ENCODE data around the gene TGM2. TPM values are rescaled to one million over a fixed set of nuclear protein-coding genes. Genes with fewer than 3 reads are reported as not detected.

The TGM2 gene
- polyA plus RNA-seq, 1 donor from 2014 or later = 7.1 TPM

DNA sequence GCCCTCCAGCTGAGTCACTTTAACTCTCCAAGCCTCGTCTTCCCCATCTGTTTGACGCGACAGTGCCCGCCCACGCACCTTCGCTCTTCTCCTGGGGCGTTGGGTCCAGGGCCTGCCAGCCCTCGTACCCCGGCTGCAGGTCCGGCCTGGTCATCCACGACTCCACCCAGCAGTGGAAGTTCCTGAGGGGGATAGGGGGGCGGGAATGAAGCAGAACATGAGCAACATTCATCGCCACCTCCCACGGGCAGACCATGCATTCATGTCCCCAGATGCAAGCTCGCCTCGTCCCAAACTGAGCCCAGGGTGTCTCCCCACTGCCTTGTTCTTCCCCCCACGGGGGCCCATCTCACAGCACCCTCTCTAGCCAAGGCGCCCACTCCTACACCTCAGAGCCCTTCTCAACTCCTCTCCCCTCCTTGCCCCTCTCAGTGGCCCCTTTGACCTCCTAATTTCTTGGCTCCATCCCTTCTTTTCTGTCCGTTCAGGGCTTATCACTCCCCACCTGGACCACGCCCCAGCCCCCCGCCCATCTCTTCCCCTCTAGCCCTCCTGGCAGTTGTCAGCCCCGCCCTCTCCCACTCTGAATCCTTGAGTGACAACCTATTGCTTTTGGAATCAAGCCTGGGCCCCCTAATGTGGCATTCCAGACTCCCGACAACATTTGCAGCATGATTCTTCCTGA is 23.7 kb downstream of the TGM2 start:
- no peaks in the 10 kb centered on the region for H3K27me3 Mint-ChIP-seq
- H3K4me3 Mint-ChIP-seq = no peak overlapping the region
- no peaks in the 10 kb centered on the region for H3K9me3 Mint-ChIP-seq
- no peaks in the 10 kb centered on the region for H3K4me1 Mint-ChIP-seq
- H3K36me3 Mint-ChIP-seq = peaks cover 3% of the 10 kb centered on the region
- H3K27ac Mint-ChIP-seq = no peak overlapping the region

DNA sequence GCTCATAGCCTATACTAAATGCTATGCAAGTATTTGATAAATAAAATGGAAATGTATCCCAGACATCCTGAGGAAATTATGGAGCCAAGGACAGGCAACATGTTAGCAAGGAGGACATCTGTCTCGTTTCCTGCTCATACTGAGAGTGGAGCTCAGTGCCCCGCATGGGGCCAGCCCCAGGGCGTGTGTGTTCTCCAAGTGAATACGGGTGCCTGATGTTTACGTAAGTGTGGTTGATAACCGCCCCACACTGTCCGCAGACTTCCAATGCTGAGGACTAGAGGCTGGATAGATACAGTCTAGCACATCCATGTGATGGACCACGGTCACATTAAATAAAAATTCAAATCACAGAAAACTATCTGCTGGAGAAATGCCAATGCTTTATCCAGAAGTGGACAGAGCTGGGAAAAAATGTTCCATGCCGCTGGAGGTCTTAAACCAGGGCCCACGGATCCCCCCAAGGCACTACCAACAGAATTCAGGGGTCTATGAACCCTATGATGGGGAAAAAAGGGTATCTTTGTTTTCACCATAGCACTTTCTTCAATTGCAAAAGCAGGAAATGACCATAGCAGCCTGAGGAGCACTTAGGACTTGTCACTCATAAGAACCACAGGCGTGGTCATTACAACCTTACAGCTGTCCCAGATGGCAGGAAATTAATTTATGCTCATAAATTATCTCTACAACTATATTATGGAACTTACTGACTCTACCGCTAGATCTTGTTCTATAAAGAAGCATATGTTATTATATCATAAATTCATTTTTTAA is 24.9 kb downstream of the TGM2 start:
- H3K36me3 Mint-ChIP-seq = no peaks in the 10 kb centered on the region
- no peaks in the 10 kb centered on the region for H3K4me1 Mint-ChIP-seq
- H3K27me3 Mint-ChIP-seq = no peaks in the 10 kb centered on the region
- no peak overlapping the region for H3K4me3 Mint-ChIP-seq
- H3K27ac Mint-ChIP-seq = no peak overlapping the region
- no peaks in the 10 kb centered on the region for H3K9me3 Mint-ChIP-seq

GRCh38 chr20:38139156-38139912 is 25.7 kb downstream of the TGM2 start:
- Mint-ChIP-seq H3K27me3 (peaks cover 3% of the 10 kb centered on the region), H3K36me3 (no peaks in the 10 kb centered on the region), H3K9me3 (no peaks in the 10 kb centered on the region), H3K27ac (peak overlapping the region in 1 of 3 donors; percentile 41), H3K4me1 (no peaks in the 10 kb centered on the region), H3K4me3 (no peak overlapping the region)

DNA sequence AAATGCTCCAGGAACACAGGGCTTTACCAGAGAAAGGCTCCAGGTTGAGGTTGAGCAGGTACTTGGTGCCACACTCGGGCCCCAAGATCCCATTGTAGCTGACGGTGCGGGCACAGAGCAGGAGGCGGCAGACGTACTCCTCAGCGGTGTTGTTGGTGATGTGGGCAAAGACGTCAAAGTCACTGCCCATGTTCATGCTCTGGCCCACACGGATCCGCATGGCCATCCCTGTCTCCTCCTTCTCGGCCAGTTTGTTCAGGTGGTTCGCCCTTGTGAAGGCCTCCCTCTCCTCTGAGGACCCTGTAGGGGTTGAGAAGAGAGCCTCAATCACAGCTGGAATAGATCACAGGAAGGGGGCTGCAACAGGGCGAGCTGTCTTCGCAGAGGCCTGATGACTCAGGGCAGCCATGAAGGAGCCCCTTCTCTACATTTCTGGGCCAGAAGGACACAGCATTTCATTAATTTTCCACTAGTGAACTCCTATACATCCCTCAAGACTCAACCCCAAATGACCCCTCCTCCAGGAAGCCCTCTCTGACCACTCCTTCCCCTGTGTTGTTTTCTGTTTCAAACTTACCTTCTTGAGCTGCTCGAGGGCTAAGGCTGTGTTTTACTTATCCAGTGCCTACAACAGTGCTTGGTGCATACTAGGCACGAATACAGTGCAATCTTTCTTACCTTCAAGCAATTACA is 26.8 kb downstream of the TGM2 start:
- no peak overlapping the region for H3K27ac Mint-ChIP-seq
- peaks cover 3% of the 10 kb centered on the region for H3K27me3 Mint-ChIP-seq
- H3K4me1 Mint-ChIP-seq = no peaks in the 10 kb centered on the region
- no peaks in the 10 kb centered on the region for H3K36me3 Mint-ChIP-seq
- H3K9me3 Mint-ChIP-seq = no peaks in the 10 kb centered on the region
- H3K4me3 Mint-ChIP-seq = no peak overlapping the region

GRCh38 chr20:38137441-38138037 is 27.5 kb downstream of the TGM2 start:
- H3K4me1 Mint-ChIP-seq = no peaks in the 10 kb centered on the region
- peaks cover 3% of the 10 kb centered on the region for H3K27me3 Mint-ChIP-seq
- peak overlapping the region in 1 of 3 donors; percentile 47 for H3K27ac Mint-ChIP-seq

DNA sequence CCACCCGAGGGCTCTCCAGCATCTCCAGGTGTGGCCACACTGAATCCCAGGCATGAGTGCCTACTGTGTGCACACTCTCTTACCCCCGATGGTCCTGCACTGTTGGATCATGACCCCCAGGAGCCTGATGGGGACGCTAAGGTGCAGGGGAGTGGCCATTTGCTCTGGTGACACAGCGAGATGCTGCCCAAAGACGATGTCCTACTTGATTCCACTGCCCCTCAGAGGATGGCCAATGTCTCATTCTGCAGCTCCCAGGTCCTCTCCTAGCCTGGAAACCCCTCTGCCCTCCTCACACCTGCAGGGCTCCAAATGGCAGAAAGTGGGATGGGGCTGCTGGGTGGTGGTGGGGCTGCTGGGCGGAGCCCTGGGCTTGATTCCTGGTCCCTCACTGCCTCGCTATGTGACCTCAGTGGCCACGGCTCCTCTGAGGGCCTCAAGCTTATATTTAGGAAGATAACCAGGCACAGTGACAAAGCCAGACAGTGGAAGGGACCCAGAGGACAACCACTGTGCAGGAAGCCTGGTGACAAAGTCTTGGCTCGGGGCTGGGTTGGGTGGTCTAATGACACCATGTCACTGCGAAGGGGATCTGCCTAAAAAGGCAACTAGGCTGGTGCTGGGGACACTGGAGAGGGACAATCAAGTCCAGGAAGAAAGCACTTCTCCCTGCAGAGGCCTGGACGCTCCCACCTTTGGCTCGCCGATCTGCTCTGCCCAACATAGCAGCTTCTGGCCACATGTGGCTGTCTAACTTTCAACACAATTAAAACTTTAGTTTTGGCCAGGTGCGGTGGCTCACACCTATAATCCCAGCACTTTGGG is 28.4 kb downstream of the TGM2 start:
- Mint-ChIP-seq H3K36me3 (no peaks in the 10 kb centered on the region), H3K27me3 (peaks cover 3% of the 10 kb centered on the region), H3K4me3 (no peak overlapping the region), H3K27ac (peak overlapping the region in 1 of 3 donors; percentile 47), H3K4me1 (no peaks in the 10 kb centered on the region), H3K9me3 (no peaks in the 10 kb centered on the region)

More at GRCh38 chr20:38137441-38138037, 27.5 kb downstream of the TGM2 start:
- Mint-ChIP-seq H3K4me3 (no peak overlapping the region), H3K9me3 (no peaks in the 10 kb centered on the region), H3K36me3 (no peaks in the 10 kb centered on the region)

DNA sequence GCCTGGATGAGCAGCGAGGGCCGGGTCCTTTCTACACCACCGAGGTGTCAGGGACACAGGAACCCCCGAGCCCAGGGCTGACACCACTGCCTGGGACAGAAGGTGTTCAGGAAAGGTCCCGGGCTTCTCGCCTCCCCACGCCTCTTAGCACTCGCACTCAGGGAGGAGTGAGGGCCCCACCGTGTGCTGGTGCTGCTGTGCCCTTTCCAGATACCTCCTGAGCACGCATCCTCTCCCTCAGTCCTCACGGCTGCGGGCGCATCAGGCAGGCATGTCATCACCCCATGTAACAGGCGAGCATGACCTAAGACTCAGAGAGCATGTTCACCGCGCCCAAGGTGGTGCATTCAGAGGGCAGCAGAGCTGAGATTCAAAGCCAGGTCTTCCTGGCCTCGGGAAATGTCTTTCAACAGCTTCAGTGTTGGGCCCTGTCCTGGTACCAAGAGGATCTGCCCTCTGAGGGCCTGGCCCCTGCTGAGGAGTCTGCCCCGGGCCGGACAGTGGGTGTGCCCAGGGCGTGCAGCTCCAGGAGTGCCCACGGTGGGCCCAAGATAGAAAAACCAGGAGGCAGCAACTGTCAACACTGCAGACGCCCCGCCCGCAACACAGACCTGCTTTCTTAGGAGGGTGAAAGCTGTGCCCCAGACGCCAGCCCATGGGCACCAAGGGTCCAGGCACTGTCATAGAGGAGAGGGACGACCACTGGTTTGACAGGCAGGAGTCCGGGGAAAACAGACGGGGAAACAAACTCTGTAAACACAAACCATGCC is 29.2 kb downstream of the TGM2 start:
- Mint-ChIP-seq H3K27me3 (peaks cover 3% of the 10 kb centered on the region), H3K4me3 (no peak overlapping the region), H3K4me1 (no peaks in the 10 kb centered on the region), H3K27ac (no peak overlapping the region), H3K36me3 (no peaks in the 10 kb centered on the region), H3K9me3 (no peaks in the 10 kb centered on the region)

DNA sequence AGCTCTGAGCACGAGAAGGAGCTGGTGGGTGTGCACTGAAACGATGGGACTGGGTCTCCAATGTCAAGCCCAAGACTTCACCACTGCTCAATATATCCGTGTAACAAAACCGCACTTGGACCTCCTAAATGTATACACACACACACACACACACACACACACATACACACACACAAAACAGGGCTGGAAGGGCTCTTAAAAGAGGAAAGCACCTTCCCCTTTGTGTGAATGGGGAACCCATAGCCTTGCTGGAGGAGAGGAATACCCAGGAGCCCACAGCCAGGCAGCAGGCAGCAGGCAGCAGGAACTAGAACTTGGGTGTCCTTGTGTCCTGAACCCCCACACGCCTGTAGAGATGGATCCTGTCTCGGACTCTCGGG is 29.8 kb downstream of the TGM2 start:
- Mint-ChIP-seq H3K27me3 (peaks cover 3% of the 10 kb centered on the region), H3K4me1 (no peaks in the 10 kb centered on the region), H3K36me3 (peaks cover 3% of the 10 kb centered on the region), H3K27ac (no peak overlapping the region), H3K9me3 (no peaks in the 10 kb centered on the region), H3K4me3 (peak overlapping the region in 1 of 4 donors; percentile 47)

DNA sequence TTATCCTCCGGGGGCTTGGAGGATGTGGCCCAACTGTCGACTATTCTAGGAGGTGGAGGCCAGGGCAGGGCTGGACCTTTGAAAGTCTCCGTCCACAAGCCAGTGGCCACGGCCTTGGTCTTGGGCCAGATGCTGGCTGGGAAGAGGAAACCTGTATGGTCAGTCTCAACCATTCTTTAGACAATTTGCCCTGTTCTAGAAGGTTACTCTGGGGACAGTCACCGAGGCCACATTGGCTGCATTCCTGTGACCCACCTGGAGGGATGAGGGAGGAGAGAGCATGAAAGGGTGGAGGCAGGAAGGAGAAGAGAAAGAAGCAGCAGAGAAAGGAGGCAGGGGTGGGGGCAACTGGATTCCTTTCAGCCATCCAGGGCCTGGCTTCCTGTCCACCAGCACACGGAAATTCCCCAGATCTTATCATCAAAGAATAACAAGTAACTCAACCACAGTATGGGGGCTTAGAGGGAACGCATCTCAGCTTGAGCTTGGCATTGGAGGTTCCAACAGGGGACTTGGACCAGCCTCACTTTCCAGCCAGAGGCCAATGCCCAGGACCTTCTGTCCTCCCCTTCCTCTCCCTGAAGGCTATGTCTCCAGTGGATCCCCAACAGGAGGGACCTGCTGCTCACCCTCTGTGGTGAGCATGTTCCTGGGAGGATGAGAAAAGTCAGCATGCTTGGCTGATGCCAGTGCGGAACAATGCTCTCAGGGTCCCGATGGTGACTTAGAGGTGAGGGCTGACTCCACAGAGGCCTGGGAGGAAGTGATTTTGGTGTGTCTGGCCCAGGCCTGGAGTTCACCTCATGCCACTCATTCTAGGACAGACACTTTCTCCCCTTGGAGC is 30.4 kb downstream of the TGM2 start:
- H3K9me3 Mint-ChIP-seq = no peaks in the 10 kb centered on the region
- H3K36me3 Mint-ChIP-seq = peaks cover 3% of the 10 kb centered on the region
- no peak overlapping the region for H3K4me3 Mint-ChIP-seq
- peaks cover 3% of the 10 kb centered on the region for H3K27me3 Mint-ChIP-seq
- no peak overlapping the region for H3K27ac Mint-ChIP-seq
- no peaks in the 10 kb centered on the region for H3K4me1 Mint-ChIP-seq

- no peak overlapping the region for H3K4me3 Mint-ChIP-seq
- H3K36me3 Mint-ChIP-seq = peaks cover 3% of the 10 kb centered on the region
- H3K27ac Mint-ChIP-seq = peak overlapping the region in 1 of 3 donors; percentile 76
- H3K4me1 Mint-ChIP-seq = no peaks in the 10 kb centered on the region
- peaks cover 3% of the 10 kb centered on the region for H3K27me3 Mint-ChIP-seq
- no peaks in the 10 kb centered on the region for H3K9me3 Mint-ChIP-seq
Measured at GRCh38 chr20:38133680-38134426, 31.2 kb downstream of the TGM2 start.

GRCh38 chr20:38132910-38133501 is 32.1 kb downstream of the TGM2 start:
- Mint-ChIP-seq H3K27me3 (peaks cover 3% of the 10 kb centered on the region), H3K27ac (peak overlapping the region in 1 of 3 donors; percentile 76), H3K4me1 (no peaks in the 10 kb centered on the region), H3K9me3 (no peaks in the 10 kb centered on the region), H3K4me3 (no peak overlapping the region), H3K36me3 (peaks cover 3% of the 10 kb centered on the region)
